Measurements from ENCODE around the gene PHF1.

DNA sequence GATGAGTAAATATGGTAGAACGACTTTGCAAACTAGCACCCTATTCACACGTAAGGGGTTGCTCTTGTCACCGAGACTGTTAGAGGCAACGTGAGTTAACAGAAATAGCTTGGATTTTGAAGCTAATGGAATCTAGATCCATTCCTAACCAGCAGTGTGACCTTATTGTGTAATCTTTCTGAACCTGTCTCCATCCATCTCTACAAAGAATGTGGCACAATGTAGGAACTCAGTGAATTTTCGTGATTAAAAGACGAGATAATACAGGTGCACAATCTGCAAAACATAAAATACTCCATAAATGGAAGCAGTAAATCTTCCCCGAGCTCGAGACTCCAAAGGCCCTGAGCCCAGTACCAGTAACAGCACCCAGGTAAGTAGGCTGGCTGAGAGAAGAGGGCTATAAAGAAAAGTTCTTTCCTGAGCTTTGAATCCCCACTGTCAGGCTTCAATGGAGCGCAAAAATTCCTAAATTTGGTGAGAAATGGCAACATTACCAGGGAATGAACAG is 20.0 kb upstream of the PHF1 start:
- TF ChIP-seq, protein P1, sequence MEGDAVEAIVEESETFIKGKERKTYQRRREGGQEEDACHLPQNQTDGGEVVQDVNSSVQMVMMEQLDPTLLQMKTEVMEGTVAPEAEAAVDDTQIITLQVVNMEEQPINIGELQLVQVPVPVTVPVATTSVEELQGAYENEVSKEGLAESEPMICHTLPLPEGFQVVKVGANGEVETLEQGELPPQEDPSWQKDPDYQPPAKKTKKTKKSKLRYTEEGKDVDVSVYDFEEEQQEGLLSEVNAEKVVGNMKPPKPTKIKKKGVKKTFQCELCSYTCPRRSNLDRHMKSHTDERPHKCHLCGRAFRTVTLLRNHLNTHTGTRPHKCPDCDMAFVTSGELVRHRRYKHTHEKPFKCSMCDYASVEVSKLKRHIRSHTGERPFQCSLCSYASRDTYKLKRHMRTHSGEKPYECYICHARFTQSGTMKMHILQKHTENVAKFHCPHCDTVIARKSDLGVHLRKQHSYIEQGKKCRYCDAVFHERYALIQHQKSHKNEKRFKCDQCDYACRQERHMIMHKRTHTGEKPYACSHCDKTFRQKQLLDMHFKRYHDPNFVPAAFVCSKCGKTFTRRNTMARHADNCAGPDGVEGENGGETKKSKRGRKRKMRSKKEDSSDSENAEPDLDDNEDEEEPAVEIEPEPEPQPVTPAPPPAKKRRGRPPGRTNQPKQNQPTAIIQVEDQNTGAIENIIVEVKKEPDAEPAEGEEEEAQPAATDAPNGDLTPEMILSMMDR (IDR thresholded peaks at IDR 0.05), result no peak
- TF ChIP-seq POLR2A (IDR thresholded peaks at IDR 0.05) (no peak), POLR2AphosphoS5 (IDR thresholded peaks at IDR 0.05; ENCODE audit: insufficient read depth in 1 of 2, low read depth in 1 of 2) (no peak)

Measured in vagina (tissue), 2 donors.